GM19438 (cell line): ENCODE data around the gene C1orf87.

Experiments
- ATAC-seq: cut with Tn5 transposase; IDR thresholded peaks from one replicate; pipeline ENCODE4 v1.9.1; 2021; ENCODE audit warnings: low read depth; ENCODE audit not compliant: unreplicated experiment

C1orf87 gene, protein sequence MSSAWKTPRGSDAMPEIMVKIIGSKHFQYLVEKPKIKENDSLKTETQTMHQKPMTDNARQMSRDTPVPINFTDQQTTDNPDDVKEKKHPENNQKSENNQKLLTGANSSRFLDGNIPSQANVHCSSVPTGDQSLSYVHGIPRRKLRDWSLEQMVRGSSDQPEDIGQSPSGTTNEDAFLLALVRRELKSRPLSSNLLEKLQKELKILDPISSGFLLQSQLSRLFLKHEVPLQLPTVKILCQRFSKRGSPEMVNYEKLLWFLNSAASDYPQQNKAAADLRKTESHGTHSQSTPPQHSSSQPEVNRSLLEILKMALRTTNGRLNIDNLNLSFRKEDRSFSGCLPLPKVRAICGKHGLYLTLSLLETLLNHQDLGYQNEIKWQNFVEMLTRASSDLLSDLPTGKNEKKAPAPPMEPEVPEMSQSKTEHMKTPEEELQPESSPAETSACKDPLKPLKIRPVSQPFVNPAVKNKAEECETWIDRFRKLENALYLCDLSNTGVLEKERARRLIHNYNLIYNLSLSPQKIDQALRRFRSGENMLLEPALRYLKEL

DNA sequence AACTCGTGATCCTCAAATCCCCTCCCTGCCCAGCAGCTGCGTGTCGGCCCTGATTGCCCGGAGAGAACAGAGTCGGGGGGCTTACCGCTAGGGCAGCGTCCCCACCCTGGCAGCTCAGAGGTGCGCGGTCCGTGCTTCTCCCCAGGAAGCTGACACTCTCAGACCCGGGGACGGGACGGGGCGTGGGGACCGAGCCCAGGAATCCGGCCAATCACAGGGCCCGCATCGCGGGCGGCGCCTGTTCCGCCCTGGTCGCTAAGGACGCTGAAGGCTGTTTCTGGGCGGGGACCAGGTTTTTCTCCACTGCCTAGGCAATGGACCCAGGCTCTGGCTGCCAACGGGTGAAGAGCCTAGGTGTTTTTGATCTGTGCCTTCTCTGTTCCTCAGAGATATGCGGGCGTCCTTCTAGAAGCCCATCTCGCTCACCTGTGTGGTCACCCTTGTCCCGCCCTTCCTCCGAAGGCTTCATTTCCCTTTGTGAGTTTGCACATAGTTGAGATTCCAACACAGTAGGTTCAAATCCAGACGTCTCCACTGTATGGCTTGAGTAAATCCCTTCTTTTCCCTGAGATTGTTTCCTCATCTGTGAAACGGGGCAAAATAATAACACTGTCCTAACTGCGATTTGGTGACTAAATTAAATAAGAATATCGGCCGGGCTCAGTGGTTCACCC is at the start of gene C1orf87:
Gene C1orf87 (minus strand): TSS at position 166 of the 674 bp plus-strand sequence. CDS start 1,127 bp downstream, outside the sequence.
- no peak for ATAC-seq

DNA sequence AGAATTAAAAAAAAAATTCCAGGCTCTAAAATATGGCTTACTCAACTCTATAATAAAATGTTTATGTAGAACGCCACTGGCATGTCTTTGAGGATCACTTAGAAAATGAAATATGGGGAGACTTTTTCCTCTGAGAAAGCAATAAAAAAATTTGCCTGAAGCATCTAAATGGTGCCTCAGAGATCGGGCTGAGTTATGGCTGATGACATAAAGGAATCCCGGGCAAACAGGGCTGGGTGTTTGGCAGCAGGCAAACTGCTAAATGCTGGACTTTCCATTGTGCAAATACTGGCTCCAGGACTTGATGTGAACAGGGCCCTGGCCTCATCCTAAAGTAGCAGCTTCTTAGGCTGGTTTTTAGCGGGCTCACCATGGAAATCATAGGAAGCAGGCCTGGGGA is 44.5 kb upstream of the C1orf87 start:
- no peak for ATAC-seq

DNA sequence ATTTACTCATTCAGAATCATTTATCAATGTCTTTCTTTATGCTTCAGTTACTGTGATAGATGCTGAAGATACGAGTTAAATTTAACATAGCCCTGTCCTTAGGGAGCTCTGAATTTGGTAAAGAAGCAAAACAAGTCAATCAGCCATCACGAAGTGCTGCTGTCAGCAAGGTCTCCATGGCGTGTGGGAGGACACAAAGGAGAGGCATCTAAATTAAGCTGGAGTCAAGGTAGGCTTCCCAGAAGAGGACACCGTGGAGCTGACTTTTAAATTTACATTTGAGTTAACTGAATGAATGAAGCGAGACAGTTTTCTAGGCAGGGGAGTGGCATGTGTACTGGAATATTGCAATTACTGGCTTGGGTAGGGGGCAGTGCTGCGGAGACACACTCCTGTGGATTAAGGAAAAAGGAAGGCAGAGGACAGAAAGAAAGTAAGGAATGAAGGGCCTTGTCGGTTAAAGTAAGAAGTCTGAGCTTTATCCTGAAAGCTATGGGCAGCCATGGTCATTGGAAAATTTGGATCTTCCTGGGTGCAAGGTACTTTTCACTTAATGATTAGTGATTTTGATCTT is 41.3 kb upstream of the C1orf87 start:
- no peak for ATAC-seq

DNA sequence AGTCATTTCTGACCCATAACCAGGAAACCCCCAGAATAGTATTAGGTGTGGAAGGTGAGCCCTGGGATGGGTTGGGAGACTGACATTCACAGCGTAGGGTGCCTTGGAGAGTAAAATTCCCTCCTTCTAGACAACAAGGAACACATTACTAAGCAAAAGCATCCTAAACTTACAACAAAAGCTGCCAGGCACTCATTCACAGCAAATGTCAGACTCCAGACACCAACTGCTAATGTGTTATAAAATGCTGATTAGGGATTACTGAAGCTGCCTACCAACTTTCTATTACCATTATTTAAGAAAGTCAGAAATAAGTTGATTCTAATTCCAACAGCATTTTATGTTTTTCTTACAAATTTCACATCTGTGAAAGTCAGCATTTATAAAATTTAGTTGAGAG is 40.0 kb upstream of the C1orf87 start:
- ATAC-seq: no peak

DNA sequence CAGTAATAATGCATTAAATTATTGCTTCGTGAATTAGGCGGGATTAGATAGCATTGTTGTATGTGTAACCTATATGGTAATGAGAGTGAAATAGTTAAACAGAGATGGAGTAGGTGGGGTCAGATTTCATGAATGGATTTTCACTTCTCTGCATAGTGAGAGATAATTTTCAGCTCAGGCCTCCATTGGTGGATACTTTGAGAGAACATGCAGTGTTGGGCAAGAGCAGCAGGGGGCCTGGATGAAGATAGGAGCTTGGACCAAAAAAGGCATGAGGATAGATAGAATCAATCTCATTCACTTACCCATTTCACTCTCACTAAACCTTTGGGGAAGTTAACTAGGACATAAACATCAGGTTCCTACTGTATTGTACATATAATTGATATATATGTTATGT is 39.5 kb upstream of the C1orf87 start:
- no peak for ATAC-seq

DNA sequence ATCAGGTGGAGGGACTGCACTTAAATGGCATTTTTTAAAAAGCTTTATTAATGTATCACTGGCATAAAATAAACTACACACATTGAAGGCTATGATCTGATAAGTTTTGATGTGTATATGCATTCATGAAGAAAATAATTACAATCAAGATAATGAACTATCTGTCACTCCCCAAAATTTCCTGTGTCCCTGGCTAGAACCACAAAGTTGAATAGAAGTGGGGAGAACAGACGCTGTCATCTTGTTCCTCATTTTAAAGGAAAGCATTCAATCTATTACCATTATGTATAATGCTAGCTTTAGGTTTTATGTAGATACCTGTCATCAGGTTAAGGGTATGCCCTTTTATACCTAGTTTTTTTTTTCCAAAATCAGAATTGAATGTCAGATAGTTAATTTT is 38.1 kb upstream of the C1orf87 start:
- ATAC-seq: no peak

DNA sequence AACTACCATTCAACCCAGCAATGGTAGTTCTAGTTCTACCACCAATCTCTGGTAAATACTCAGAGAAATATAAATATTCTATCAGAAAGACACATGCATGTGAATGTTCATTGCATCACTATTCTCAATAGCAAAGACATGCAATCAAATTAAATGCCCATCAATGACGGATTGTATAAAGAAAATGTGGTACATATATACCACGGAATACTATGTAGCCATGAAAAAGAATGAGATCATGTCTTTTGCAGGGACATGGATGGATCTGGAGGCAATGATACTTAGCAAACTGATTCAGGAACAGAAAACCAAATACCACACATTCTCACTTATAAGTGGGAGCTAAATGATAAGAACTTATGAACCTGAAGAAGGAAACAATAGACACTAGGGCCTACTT is 37.5 kb upstream of the C1orf87 start:
- ATAC-seq: no peak

DNA sequence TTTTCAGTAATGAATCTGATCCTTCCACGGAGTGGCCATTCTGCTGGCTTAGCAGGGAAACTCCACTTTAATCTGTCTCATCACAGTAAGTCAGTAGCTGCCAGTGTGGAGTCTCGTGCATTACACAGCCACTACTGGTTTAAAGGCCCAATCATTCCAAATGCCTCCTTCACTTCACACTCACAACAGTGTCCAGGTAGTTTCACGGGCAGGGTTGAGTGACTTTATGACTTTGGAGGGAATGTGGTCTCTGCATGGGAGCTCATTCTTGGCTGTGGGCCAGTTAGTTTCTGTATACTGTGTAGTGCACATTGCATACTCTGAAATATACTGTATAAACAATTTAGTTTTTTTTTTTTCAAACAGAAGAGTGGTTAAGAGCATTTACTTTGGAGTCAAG is 34.6 kb upstream of the C1orf87 start:
- ATAC-seq: no peak

DNA sequence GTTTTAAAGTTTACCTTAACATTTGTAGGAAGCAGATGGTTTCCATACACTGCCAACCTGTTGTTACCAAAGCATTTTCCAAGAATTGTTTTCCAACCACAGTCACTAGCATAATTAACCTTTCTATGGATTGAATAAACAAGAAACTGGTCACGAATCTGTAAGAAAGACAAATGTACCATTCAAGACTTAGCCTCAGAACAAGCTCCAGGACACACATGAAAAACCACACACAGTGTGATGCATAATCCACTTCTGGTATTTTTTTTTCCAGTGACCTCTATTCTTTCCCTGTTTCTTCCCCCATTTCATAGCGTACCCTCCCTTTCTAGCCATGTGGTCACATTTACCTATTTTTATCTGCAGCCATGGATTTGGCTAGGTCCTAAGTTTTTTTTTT is 29.6 kb upstream of the C1orf87 start:
- no peak for ATAC-seq

DNA sequence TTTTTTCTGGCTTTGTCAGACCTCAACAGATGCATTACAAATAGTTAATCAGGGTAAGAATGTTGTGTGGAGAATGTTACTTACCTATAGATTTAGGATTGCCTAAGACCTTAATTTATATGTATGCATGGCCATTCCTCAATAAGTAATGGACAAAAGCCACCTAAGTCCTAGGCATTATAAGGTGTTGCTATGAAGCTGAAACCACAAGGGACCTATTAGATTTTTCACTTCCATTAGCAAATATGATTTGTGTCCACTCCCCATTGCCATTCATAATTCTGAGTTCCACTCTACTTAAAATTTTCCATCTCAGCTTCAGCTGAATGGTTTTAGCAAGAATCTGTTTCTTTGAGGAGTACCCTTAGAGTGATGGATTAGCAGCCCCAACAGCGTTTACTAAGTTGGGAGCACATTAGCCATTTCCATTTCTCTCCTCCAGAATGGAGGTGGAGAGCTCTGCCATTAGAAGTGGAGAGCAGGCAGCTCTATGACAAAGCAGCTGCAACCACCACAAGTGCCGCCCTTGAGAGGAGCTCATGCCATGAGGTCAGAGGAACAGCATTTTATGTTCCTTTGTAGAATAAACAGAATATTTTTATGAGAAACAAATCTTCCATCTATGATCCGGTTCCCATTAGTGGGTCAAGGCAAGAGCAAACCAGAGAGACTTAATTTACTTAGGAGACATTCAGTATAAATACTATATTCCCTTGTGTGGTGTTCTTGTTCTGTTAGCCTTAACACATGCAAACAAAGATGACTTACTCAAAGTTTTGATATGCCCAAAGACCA is 28.9 kb upstream of the C1orf87 start:
- no peak for ATAC-seq

DNA sequence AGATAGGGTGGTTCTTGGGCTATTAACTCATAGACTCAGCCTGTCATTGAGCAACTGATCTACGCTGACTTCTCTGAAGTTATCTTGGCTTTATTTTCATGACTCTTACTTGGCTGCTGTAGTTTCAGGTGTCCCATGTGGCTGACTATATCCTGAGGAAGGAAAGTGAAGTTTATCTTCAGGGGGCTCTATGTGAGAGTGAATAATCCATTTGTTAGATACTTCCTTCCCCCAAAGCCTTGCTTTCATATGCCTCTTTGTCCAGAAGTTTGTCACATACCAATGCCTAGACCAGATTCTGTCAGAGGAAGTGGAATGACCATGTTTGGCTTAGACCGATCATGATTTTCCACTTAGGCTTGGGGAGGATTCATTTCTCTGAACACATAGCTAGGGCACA is 27.9 kb upstream of the C1orf87 start:
- no peak for ATAC-seq

DNA sequence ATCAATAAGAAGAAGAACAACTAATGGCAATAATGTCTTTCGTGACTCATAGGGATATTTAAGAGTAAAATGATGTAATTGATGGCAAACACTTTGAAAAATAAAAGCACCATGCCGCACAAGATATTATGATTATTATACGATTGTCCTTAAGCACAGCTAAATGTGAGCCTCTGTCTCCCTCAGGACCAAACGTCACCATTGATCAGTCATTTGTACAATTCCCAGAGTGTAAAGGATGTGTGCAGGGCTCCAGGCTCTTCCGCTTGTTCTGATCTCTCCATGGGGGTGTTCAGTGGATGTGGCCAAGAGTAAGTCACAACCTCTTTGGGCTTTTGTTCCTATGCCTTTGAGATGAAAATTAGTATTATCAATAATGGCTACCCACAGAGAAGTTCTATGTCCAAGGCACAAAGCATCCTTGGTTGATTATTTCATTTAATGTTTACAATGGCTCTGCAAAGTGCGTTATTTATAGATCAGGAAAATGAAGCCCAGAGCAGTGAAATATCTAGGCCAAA is 17.7 kb upstream of the C1orf87 start:
- no peak for ATAC-seq

DNA sequence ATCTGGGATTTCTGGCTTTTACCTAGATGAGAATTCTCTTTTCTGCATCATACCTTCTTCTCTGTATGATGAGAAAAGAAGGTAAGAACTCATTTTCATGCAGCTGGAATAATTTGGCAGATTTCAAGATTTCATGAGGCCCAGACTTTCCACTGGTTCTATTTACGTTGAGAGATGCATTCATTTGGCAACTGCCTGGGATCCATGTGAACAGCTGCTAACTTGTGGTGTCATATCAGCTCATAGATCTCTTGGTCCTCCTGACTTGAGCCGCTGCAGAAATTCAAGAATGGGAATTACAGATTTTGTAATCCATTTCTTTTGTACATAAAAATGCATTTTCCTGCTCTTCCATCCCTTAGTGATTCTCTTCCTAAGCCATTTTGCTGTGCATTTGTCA is 17.1 kb upstream of the C1orf87 start:
- no peak for ATAC-seq

DNA sequence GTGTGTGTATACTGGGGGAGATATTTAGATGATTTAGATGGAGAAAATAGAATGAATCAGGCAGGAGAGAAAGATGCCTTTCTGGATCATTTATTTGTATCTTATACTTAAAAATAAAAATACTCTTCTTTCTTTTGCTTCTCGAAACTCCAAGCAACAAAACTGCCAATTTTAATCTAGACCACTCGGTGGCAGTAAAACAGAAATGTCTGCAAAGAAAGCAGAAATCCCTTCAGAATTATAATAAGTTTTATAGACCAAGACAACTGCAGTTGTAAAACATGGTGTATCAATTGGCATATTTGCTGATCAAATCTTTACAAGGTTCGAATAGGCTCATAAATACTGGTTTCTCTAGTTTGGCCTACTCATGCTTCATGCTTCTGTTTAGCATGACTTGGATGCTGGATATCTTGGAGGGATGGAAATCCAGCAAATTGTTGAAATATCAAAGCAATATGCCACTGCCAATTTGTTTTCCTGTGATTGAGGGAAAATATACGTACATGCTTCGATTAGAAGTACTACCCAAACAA is 15.1 kb upstream of the C1orf87 start:
- no peak for ATAC-seq

DNA sequence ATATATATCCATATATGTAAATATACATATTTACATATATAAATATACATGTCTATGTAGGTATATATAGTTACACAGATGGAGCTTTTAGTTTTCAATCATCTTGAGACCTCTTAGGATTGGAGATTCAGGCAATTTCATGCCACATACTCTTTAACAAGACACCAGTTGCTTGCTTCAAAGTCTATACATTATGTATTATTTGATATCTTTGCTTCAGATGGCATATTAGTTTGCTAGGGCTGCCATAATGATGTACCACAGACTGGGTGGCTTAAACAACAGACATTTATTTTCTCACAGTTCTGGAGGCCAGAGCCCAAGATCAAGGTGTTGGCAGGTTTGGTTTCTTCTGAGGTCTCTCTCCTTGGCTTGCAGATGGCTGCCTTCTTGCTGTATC is 14.1 kb upstream of the C1orf87 start:
- no peak for ATAC-seq

DNA sequence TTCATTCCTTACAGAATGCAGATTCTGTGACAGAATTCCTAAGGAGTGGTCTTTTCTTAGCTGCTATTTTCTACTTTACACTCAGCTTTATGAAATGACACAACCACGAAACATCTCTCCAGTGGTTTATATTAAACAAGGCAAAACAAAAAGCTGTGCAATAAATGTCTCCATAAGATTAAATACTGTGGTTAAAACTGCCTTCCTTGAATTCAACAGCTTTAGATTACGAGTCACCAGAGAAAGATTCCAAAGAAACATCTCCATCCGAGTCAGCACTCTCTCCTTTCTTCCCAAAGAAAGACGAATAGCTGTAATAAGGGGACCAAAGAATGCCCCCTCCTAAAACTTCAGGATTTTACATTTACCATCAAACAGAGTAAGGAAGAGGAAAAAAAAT is 4.6 kb upstream of the C1orf87 start:
- ATAC-seq: no peak

DNA sequence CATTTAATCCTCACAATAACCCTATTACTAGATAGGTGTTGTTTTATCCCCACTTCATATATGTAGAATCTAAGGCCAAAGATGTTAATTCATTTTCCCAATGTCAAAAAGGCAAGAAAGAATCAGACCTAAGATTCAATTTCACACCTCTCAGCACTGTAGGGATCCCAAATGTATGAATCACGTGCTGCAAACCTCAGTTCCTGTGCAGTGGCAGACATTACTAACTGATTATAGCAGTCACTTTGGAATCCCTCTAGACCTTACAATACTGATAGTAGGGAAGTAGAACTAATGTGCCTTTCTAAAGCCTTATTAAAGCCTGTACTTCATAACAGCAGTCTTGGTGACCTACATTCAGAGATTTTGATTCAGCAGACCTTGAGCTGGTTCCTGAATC is 2.3 kb downstream of the C1orf87 start:
- ATAC-seq: no peak

DNA sequence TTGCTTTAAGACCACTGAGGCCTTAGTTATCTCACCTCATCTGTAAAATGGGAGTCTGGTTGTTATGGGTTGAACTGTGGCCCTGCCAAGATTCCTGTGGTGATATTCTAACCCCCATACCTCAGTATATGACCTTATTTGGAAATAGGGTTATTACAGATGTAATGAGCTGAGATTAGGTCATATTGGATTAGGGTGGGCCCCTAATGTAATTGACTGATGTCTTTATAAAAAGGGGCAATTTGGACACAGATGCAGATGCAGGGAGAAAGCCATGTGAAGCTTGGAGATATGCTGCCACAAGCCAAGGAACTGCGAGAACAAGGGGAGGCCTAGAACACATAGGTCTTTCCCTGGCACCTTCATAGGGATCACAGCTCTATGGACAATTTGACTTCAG is 3.9 kb downstream of the C1orf87 start:
- ATAC-seq: no peak

DNA sequence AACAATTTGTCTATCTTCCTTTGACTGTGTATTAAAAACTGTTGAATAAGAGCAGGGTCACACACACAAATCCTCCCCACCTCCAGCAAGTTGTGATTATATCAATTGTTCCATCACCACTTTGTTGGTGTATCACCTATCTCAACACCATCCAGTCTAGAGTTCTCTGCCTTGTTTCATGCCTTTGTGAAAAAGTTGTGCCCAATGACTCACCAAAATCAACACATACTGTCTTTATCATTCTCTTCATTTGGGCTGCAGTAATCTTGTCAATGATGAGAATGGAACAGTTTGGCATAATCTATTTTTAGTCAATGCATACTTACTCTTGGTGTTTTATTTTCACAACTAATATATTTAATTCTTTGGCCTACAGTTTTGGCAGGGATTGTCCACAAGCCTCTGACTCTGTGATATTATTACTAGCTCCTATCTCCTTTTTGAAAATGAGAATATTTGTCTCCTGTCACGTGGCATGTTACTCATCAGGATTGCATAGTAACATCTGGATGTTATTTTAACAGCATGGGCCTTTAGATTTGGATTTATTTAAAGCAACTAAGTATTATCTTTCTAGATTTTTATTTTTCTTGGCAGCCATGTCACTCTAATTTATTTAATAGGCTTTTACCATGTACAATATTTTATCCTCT is 5.1 kb downstream of the C1orf87 start:
- ATAC-seq: no peak

DNA sequence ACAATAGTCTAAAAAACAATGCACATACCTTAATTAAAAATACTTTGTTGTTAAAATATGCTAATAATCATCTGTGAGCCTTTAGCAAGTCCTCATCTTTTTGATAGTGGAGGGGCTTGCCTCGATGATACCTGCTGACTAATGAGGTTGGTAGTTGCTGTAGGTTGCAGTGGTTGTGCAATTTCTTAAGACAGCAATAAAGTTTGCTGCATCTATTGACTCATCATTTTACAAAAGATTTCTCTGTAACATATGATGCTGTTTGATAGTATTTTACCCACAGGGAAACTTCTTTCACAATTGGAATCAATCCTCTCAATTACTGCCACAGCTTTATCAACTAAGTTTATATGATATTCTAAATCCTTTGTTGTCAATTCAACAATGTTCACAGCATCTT is 7.6 kb downstream of the C1orf87 start:
- ATAC-seq: no peak
